SK-N-SH treated with all-trans-retinoic acid at 6 μM for 48 hours (cell line): ENCODE data around the gene PLD2.

Experiments used
- ATAC-seq: fragments of 200-7000 bp; cut with Tn5 transposase; 3 replicates; pipeline ENCODE4 v1.9.1; 2020; ENCODE audit warnings: mild to moderate bottlenecking, moderate library complexity
- ARNTL ChIP-seq: fragments of 450-650 bp; formaldehyde crosslinking; IDR thresholded peaks from 2 replicates; pipeline ENCODE4 v1.5.0; 2020; ENCODE audit warnings: low read depth, mild to moderate bottlenecking, moderate library complexity, borderline replicate concordance
- CREB5 ChIP-seq: fragments of 250-450 bp; sonication (Bioruptor Pico); IDR thresholded peaks from 2 replicates; pipeline ENCODE4 v1.5.1; 2020; ENCODE audit warnings: low read depth, mild to moderate bottlenecking, moderate library complexity
- CSDC2 ChIP-seq: fragments of 250-450 bp; sonication (Bioruptor Pico); IDR thresholded peaks from 2 replicates; pipeline ENCODE4 v1.5.0; 2020; ENCODE audit warnings: mild to moderate bottlenecking, moderate library complexity
- CSRNP3 ChIP-seq: fragments of 250-450 bp; sonication (Bioruptor Pico); IDR thresholded peaks from 2 replicates; pipeline ENCODE4 v1.5.1; 2021; ENCODE audit warnings: mild to moderate bottlenecking, moderate library complexity
- ESRRG ChIP-seq: fragments of 250-450 bp; sonication (Bioruptor Pico); IDR thresholded peaks from 2 replicates; pipeline ENCODE4 v1.6.1; 2021; ENCODE audit warnings: mild to moderate bottlenecking
- GLIS3 ChIP-seq: fragments of 250-450 bp; sonication (Bioruptor Pico); IDR thresholded peaks from 2 replicates; pipeline ENCODE4 v1.5.0; 2020; ENCODE audit warnings: mild to moderate bottlenecking, moderate library complexity
- OSR1 ChIP-seq: fragments of 250-450 bp; sonication (Bioruptor Pico); IDR thresholded peaks from 2 replicates; pipeline ENCODE4 v1.8.0; 2022; ENCODE audit warnings: moderate library complexity, mild to moderate bottlenecking, inconsistent platforms
- PATZ1 ChIP-seq: fragments of 250-450 bp; sonication (Bioruptor Pico); IDR thresholded peaks from 2 replicates; pipeline ENCODE4 v1.8.0; 2020; ENCODE audit warnings: mild to moderate bottlenecking, moderate library complexity, borderline replicate concordance
- POU6F1 ChIP-seq: fragments of 250-450 bp; sonication (Bioruptor Pico); IDR thresholded peaks from 2 replicates; pipeline ENCODE4 v1.8.0; 2021; ENCODE audit warnings: low read depth, mild to moderate bottlenecking, moderate library complexity, borderline replicate concordance
- PPARA ChIP-seq: fragments of 250-450 bp; sonication (Bioruptor Pico); IDR thresholded peaks from 2 replicates; pipeline ENCODE4 v1.5.0; 2020; ENCODE audit warnings: mild to moderate bottlenecking, borderline replicate concordance
- RARB ChIP-seq: fragments of 250-450 bp; sonication (Bioruptor Pico); IDR thresholded peaks from 2 replicates; pipeline ENCODE4 v1.8.0; 2021; ENCODE audit warnings: mild to moderate bottlenecking, moderate library complexity
- SNAI2 ChIP-seq: fragments of 250-450 bp; sonication (Bioruptor Pico); IDR thresholded peaks from 2 replicates; pipeline ENCODE4 v1.5.0; 2020; ENCODE audit warnings: mild to moderate bottlenecking, moderate library complexity
- TCF4 ChIP-seq: fragments of 250-450 bp; sonication (Bioruptor Pico); IDR thresholded peaks from 2 replicates; pipeline ENCODE4 v1.8.0; 2021; ENCODE audit warnings: mild to moderate bottlenecking, moderate library complexity, borderline replicate concordance
- TOX ChIP-seq: fragments of 250-450 bp; sonication (Bioruptor Pico); IDR thresholded peaks from 2 replicates; pipeline ENCODE4 v1.8.0; 2021; ENCODE audit warnings: mild to moderate bottlenecking, moderate library complexity, borderline replicate concordance
- TSHZ2 ChIP-seq: fragments of 250-450 bp; sonication (Bioruptor Pico); IDR thresholded peaks from 2 replicates; pipeline ENCODE4 v1.5.0; 2020; ENCODE audit warnings: mild to moderate bottlenecking, moderate library complexity
- ZC3H10 ChIP-seq: fragments of 250-450 bp; sonication (Bioruptor Pico); IDR thresholded peaks from 2 replicates; pipeline ENCODE4 v1.5.1; 2021; ENCODE audit warnings: mild to moderate bottlenecking, moderate library complexity
- ZFP3 ChIP-seq: fragments of 250-450 bp; sonication (Bioruptor Pico); IDR thresholded peaks from 2 replicates; pipeline ENCODE4 v1.5.0; 2020; ENCODE audit warnings: mild to moderate bottlenecking, moderate library complexity
- ZFP30 ChIP-seq: fragments of 450-650 bp; formaldehyde crosslinking; IDR thresholded peaks from 2 replicates; pipeline ENCODE4 v1.5.0; 2022; ENCODE audit warnings: mild to moderate bottlenecking, moderate library complexity
- ZNF565 ChIP-seq: fragments of 450-650 bp; formaldehyde crosslinking; conservative IDR thresholded peaks from 2 replicates; pipeline ENCODE4 v1.5.0; 2020; ENCODE audit warnings: low read depth, mild to moderate bottlenecking, moderate library complexity
- ZNF70 ChIP-seq: fragments of 450-650 bp; formaldehyde crosslinking; IDR thresholded peaks from 2 replicates; pipeline ENCODE4 v1.5.0; 2020; ENCODE audit warnings: mild to moderate bottlenecking, moderate library complexity
- ZNF8 ChIP-seq: fragments of 450-650 bp; formaldehyde crosslinking; IDR thresholded peaks from 2 replicates; pipeline ENCODE4 v1.5.0; 2020; ENCODE audit warnings: mild to moderate bottlenecking, moderate library complexity

Gene PLD2

GRCh38 chr17:4789701-4789950 lies 17.3 kb upstream of the PLD2 start:
- TF ChIP-seq ARNTL (CRISPR knock-in tag) (no peak), TOX (CRISPR knock-in tag) (no peak), CSDC2 (no peak), ZC3H10 (CRISPR knock-in tag) (no peak), ESRRG (CRISPR knock-in tag) (no peak), POU6F1 (CRISPR knock-in tag) (no peak), PATZ1 (CRISPR knock-in tag) (no peak), ZFP3 (CRISPR knock-in tag) (no peak), PPARA (CRISPR knock-in tag) (no peak), CSRNP3 (CRISPR knock-in tag) (no peak), ZFP30 (CRISPR knock-in tag) (no peak), GLIS3 (CRISPR knock-in tag) (no peak), TSHZ2 (CRISPR knock-in tag) (no peak), OSR1 (no peak), CREB5 (CRISPR knock-in tag) (no peak), RARB (CRISPR knock-in tag) (no peak), ZNF565 (CRISPR knock-in tag) (no peak), ZNF8 (CRISPR knock-in tag) (no peak), ZNF70 (no peak), SNAI2 (CRISPR knock-in tag) (no peak)
- no peak for ATAC-seq

GRCh38 chr17:4789951-4790704 lies 16.8 kb upstream of the PLD2 start:
- ATAC-seq, result peak; percentile 92
- TF ChIP-seq GLIS3 (CRISPR knock-in tag) (no peak), TCF4 (CRISPR knock-in tag) (no peak), PPARA (CRISPR knock-in tag) (no peak), TSHZ2 (CRISPR knock-in tag) (no peak), RARB (CRISPR knock-in tag) (no peak), OSR1 (no peak)
